H7 (cell line): Measurements from ENCODE around the gene WDPCP. TPM values are rescaled to one million over a fixed set of nuclear protein-coding genes. Genes with fewer than 3 reads are reported as not detected.
"Not testable (repeated sequence)": the region's sequence is repeated elsewhere in the genome, so short reads cannot be mapped to it uniquely, and the experiment has no call there.

ENCODE experiments used
- DNase-seq: peaks from one replicate; pipeline ENCODE4 v3.0.0; 2012
- H3K27me3 ChIP-seq: 2 replicates; pipeline ENCODE4 v1.6.0; 2011; ENCODE audit warnings: mild to moderate bottlenecking, low read length; ENCODE audit not compliant: control insufficient read depth, insufficient read depth
- H3K36me3 ChIP-seq: replicated peaks from 2 replicates; pipeline ENCODE4 v1.5.1; 2011; ENCODE audit warnings: low read length; ENCODE audit not compliant: control insufficient read depth, insufficient read depth
- H3K4me3 ChIP-seq: 2 replicates; pipeline ENCODE4 v1.5.1; 2011; ENCODE audit warnings: low read depth, mild to moderate bottlenecking, control low read depth, low read length, moderate library complexity; ENCODE audit not compliant: insufficient read depth
- total RNA-seq: library from RNA; depleted of rRNA; stranded (reverse); fragments of >200 nt; shearing (Covaris generic); gene quantifications from 2 replicates; pipeline ENCODE4 v1.2.3, GENCODE V29; 2014

The WDPCP gene
- total RNA-seq, 1 experiment from 2014 or later, result 3.2 TPM

- Histone ChIP-seq H3K4me3 (no peak overlapping the region), H3K36me3 (no peaks in the 10 kb centered on the region), H3K27me3 (no peaks in the 10 kb centered on the region)
- no peak for DNase-seq
Measured at GRCh38 chr2:63576546-63576945, 11.7 kb downstream of the WDPCP start.

- not testable (repeated sequence) for H3K36me3 ChIP-seq, H3K27me3 ChIP-seq, H3K4me3 ChIP-seq, DNase-seq
Measured at GRCh38 chr2:63573726-63574345, 14.4 kb downstream of the WDPCP start.

GRCh38 chr2:63573026-63573425, 15.3 kb downstream of the WDPCP start:
- not testable (repeated sequence) for DNase-seq, H3K4me3 ChIP-seq, H3K36me3 ChIP-seq, H3K27me3 ChIP-seq

- Histone ChIP-seq H3K36me3 (no peaks in the 10 kb centered on the region), H3K27me3 (no peaks in the 10 kb centered on the region), H3K4me3 (no peak overlapping the region)
- no peak for DNase-seq
Measured at GRCh38 chr2:63572001-63572400, 16.3 kb downstream of the WDPCP start.

- no peaks in the 10 kb centered on the region for H3K36me3 ChIP-seq
- no peak overlapping the region for H3K4me3 ChIP-seq
- no peak for DNase-seq
- H3K27me3 ChIP-seq, result no peaks in the 10 kb centered on the region
Measured at GRCh38 chr2:63571291-63571690, 17.0 kb downstream of the WDPCP start.

GRCh38 chr2:63569740-63570139, 18.5 kb downstream of the WDPCP start:
- Histone ChIP-seq H3K4me3 (no peak overlapping the region), H3K36me3 (no peaks in the 10 kb centered on the region), H3K27me3 (no peaks in the 10 kb centered on the region)
- DNase-seq, result no peak

- no peak for DNase-seq
- no peaks in the 10 kb centered on the region; the same call in 1 of the 2 replicates for H3K36me3 ChIP-seq
- no peak overlapping the region for H3K4me3 ChIP-seq
- H3K27me3 ChIP-seq, result no peaks in the 10 kb centered on the region
Measured at GRCh38 chr2:63562751-63563150, 25.5 kb downstream of the WDPCP start.

- not testable (repeated sequence) for DNase-seq, H3K4me3 ChIP-seq, H3K36me3 ChIP-seq, H3K27me3 ChIP-seq
Measured at GRCh38 chr2:63558922-63559321, 29.4 kb downstream of the WDPCP start.

- not testable (repeated sequence) for H3K27me3 ChIP-seq, H3K4me3 ChIP-seq, DNase-seq, H3K36me3 ChIP-seq
Measured at GRCh38 chr2:63557819-63558218, 30.5 kb downstream of the WDPCP start.

- H3K27me3 ChIP-seq, result no peaks in the 10 kb centered on the region
- H3K4me3 ChIP-seq, result no peak overlapping the region
- H3K36me3 ChIP-seq, result no peaks in the 10 kb centered on the region; the same call in 1 of the 2 replicates
- DNase-seq, result no peak
Measured at GRCh38 chr2:63555931-63556330, 32.3 kb downstream of the WDPCP start.

GRCh38 chr2:63555299-63555698, 33.0 kb downstream of the WDPCP start:
- H3K27me3 ChIP-seq, result no peaks in the 10 kb centered on the region
- no peak overlapping the region for H3K4me3 ChIP-seq
- H3K36me3 ChIP-seq, result no peaks in the 10 kb centered on the region; the same call in 1 of the 2 replicates
- DNase-seq, result no peak

- Histone ChIP-seq H3K27me3 (no peaks in the 10 kb centered on the region), H3K4me3 (no peak overlapping the region), H3K36me3 (no peaks in the 10 kb centered on the region; the same call in 1 of the 2 replicates)
- DNase-seq, result no peak
Measured at GRCh38 chr2:63553049-63553448, 35.2 kb downstream of the WDPCP start.

GRCh38 chr2:63545023-63545422, 43.3 kb downstream of the WDPCP start:
- DNase-seq, result no peak
- Histone ChIP-seq H3K27me3 (no peaks in the 10 kb centered on the region), H3K36me3 (no peaks in the 10 kb centered on the region), H3K4me3 (no peak overlapping the region)

GRCh38 chr2:63544017-63544627, 44.2 kb downstream of the WDPCP start:
- no peak overlapping the region for H3K4me3 ChIP-seq
- H3K27me3 ChIP-seq, result no peaks in the 10 kb centered on the region
- DNase-seq, result no peak
- H3K36me3 ChIP-seq, result no peaks in the 10 kb centered on the region

- H3K4me3 ChIP-seq, result no peak overlapping the region
- H3K36me3 ChIP-seq, result no peaks in the 10 kb centered on the region
- H3K27me3 ChIP-seq, result no peaks in the 10 kb centered on the region
- no peak for DNase-seq
Measured at GRCh38 chr2:63539416-63540162, 48.7 kb downstream of the WDPCP start.
